Upper lobe of left lung (tissue), 6 donors: ENCODE results near the gene ZAR1. TPM values are rescaled to one million over a fixed set of nuclear protein-coding genes. Genes with fewer than 3 reads are reported as not detected.

ENCODE experiments used
- ATAC-seq, 2 donors: fragments of 200-7000 bp; cut with Tn5 transposase; one replicate each; pipeline ENCODE4 v1.9.1; 2022; ENCODE audit warnings: mild to moderate bottlenecking in 2 of 2, moderate library complexity in 2 of 2; ENCODE audit not compliant: low FRiP score in 2 of 2
- DNase-seq, 2 donors: peaks; one replicate each; pipeline ENCODE4 v3.0.0-alpha.2; 2019 to 2020
- H3K27ac ChIP-seq, 4 donors: fragments of 200-600 bp; sonication (generic); one replicate each; pipeline ENCODE4 v1.5.1; 2016 to 2019
- H3K27me3 ChIP-seq, 4 donors: fragments of 200-600 bp; sonication (generic); one replicate each; pipeline ENCODE4 v1.5.1; 2017 to 2019
- H3K36me3 ChIP-seq, 4 donors: fragments of 200-600 bp; sonication (generic); one replicate each; pipeline ENCODE4 v1.5.1; 2016 to 2019
- H3K4me1 ChIP-seq, 4 donors: fragments of 200-600 bp; sonication (generic); one replicate each; pipeline ENCODE4 v1.5.1; 2018 to 2019
- H3K4me3 ChIP-seq, 4 donors: fragments of 200-600 bp; sonication (generic); one replicate each; pipeline ENCODE4 v1.5.1; 2017 to 2019; ENCODE audit warnings: mild to moderate bottlenecking in 2 of 4, moderate library complexity in 1 of 4
- H3K9me3 ChIP-seq, 4 donors: fragments of 200-600 bp; sonication (generic); one replicate each; pipeline ENCODE4 v1.5.1; 2018 to 2019
- CTCF ChIP-seq, 6 experiments: fragments of 450-650 bp in 4 of 6; fragments of 200-600 bp in 2 of 6; sonication (generic) in 2 of 6; IDR thresholded peaks; one replicate each; pipeline ENCODE4 v1.5.1; 2016 to 2019; ENCODE audit warnings: antibody characterized with exemption in 6 of 6
- EP300 ChIP-seq, 4 donors: sonication (generic); formaldehyde crosslinking; IDR thresholded peaks; one replicate each; pipeline ENCODE4 v1.5.1; 2017; ENCODE audit warnings: antibody characterized with exemption in 4 of 4, control low read depth in 2 of 4
- POLR2A ChIP-seq, 4 donors: fragments of 450-650 bp; IDR thresholded peaks; one replicate each; pipeline ENCODE4 v1.5.1; 2016 to 2017; ENCODE audit warnings: antibody characterized with exemption in 4 of 4, mild to moderate bottlenecking in 2 of 4
- POLR2AphosphoS5 ChIP-seq, 2 donors: sonication (generic); formaldehyde crosslinking; IDR thresholded peaks; one replicate each; pipeline ENCODE4 v1.5.1; 2017; ENCODE audit warnings: antibody characterized with exemption in 2 of 2
- WGBS, 2 donors: methylation state at CpG; one replicate each; pipeline ENCODE4 v1.1.5; 2017 to 2018; 5-methylcytosine and 5-hydroxymethylcytosine counted together
- total RNA-seq, 6 donors: library from RNA; depleted of rRNA in 4 of 6; stranded (reverse); fragments of >200 nt in 4 of 6; gene quantifications; one replicate each; pipeline versions ENCODE4 v1.1.0 to v1.2.1, GENCODE V29; 2016 to 2021
- donor health status: DM: no; HTN: no; CAD: no; lungs with moderate emphysema.
- donor health status: DM: no; HTN: yes; CAD: no; lungs with severe emphysema.

The ZAR1 gene
- total RNA-seq, 6 donors from 2014 or later, result 0.29 to 6.3 (median 0.34) TPM; not detected in 1

- 10 to 17% methylated on average over 35 to 41 of the region's 66 CpGs for WGBS, 2 donors
- ATAC-seq (peak in 1 of 2 donors; percentile 58), DNase-seq (peak in 1 of 2 donors; percentile 81)
- no peak overlapping the region for H3K27ac ChIP-seq
- TF ChIP-seq POLR2AphosphoS5 (IDR thresholded peaks at IDR 0.05) (no peak), POLR2A (IDR thresholded peaks at IDR 0.05) (no peak), EP300 (IDR thresholded peaks at IDR 0.05) (no peak), CTCF (IDR thresholded peaks at IDR 0.05) (peak in 1 of 6 experiments; percentile 12)
- peaks cover 3 to 22% (median 16%) of the 10 kb centered on the region in 4 donors for H3K27me3 ChIP-seq
- no peaks in the 10 kb centered on the region for H3K9me3 ChIP-seq
- H3K4me1 ChIP-seq, result peaks cover 10 to 16% (median 11%) of the 10 kb centered on the region in 4 donors
- no peaks in the 10 kb centered on the region for H3K36me3 ChIP-seq
- H3K4me3 ChIP-seq, result peak overlapping the region in 3 of 4 donors; percentile 41 to 50 (median 49)
Observed at GRCh38 chr4:48483777-48484493, 6.1 kb upstream of the ZAR1 start.

- H3K27ac ChIP-seq, result no peak overlapping the region
Observed at GRCh38 chr4:48484494-48485168, 5.4 kb upstream of the ZAR1 start.

GRCh38 chr4:48489683-48490011 is 405 bp upstream of the ZAR1 start:
- DNase-seq (no peak), ATAC-seq (no peak)
- 22 to 31% methylated on average over 8 to 14 of the region's 14 CpGs for WGBS, 2 donors
- TF ChIP-seq POLR2AphosphoS5 (IDR thresholded peaks at IDR 0.05) (no peak), CTCF (IDR thresholded peaks at IDR 0.05) (no peak), EP300 (IDR thresholded peaks at IDR 0.05) (no peak), POLR2A (IDR thresholded peaks at IDR 0.05) (no peak)
- peaks cover 0 to 27% (median 14%) of the 10 kb centered on the region in 4 donors for H3K27me3 ChIP-seq
- H3K27ac ChIP-seq, result no peak overlapping the region
- no peaks in the 10 kb centered on the region for H3K9me3 ChIP-seq
- peaks cover 8 to 22% (median 14%) of the 10 kb centered on the region in 4 donors for H3K4me1 ChIP-seq
- no peaks in the 10 kb centered on the region for H3K36me3 ChIP-seq
- H3K4me3 ChIP-seq, result peak overlapping the region in 3 of 4 donors; percentile 33 to 49 (median 47)

More at GRCh38 chr4:48484494-48485168, 5.4 kb upstream of the ZAR1 start:
- DNase-seq (no peak), ATAC-seq (no peak)
- TF ChIP-seq POLR2AphosphoS5 (IDR thresholded peaks at IDR 0.05) (no peak), EP300 (IDR thresholded peaks at IDR 0.05) (no peak), POLR2A (IDR thresholded peaks at IDR 0.05) (no peak), CTCF (IDR thresholded peaks at IDR 0.05) (no peak)
- Histone ChIP-seq H3K36me3 (no peaks in the 10 kb centered on the region), H3K4me1 (peaks cover 11 to 17% (median 11%) of the 10 kb centered on the region in 4 donors), H3K4me3 (no peak overlapping the region), H3K9me3 (no peaks in the 10 kb centered on the region), H3K27me3 (peaks cover 3 to 25% (median 16%) of the 10 kb centered on the region in 4 donors)
- 35 to 37% methylated on average over 22 of the region's 22 CpGs for WGBS, 2 donors

- ATAC-seq (peak in 1 of 2 donors; percentile 3), DNase-seq (peak in 1 of 2 donors; percentile 85)
- TF ChIP-seq CTCF (IDR thresholded peaks at IDR 0.05) (no peak), POLR2AphosphoS5 (IDR thresholded peaks at IDR 0.05) (no peak), POLR2A (IDR thresholded peaks at IDR 0.05) (no peak), EP300 (IDR thresholded peaks at IDR 0.05) (no peak)
- Histone ChIP-seq H3K9me3 (no peaks in the 10 kb centered on the region), H3K27me3 (peaks cover 0 to 25% (median 12%) of the 10 kb centered on the region in 4 donors), H3K4me3 (peak overlapping the region in 3 of 4 donors; percentile 33 to 49 (median 47)), H3K27ac (no peak overlapping the region), H3K4me1 (peaks cover 8 to 22% (median 14%) of the 10 kb centered on the region in 4 donors), H3K36me3 (no peaks in the 10 kb centered on the region)
- WGBS, 2 donors, result 34 to 60% methylated on average over 1 to 56 of the region's 104 CpGs
Observed at GRCh38 chr4:48490680-48491513, 845 bp downstream of the ZAR1 start.
